ENCODE data around the gene B3GALT2. TPM values are rescaled to one million over a fixed set of nuclear protein-coding genes. Genes with fewer than 3 reads are reported as not detected.

Gene B3GALT2
- polyA plus RNA-seq, 3 donors, result 0.26 TPM; not detected in 2

GRCh38 chr1:193199940-193200339 is 13.5 kb upstream of the B3GALT2 start:
- Histone ChIP-seq H4K20me1 (ENCODE audit: insufficient read depth, low read length) (peaks cover 35% of the 10 kb centered on the region), H3K79me2 (ENCODE audit: insufficient read depth, low read length) (peaks cover 24% of the 10 kb centered on the region)
- whole genome bisulfite sequencing (ENCODE audit: insufficient coverage), result 100% methylated on average over 1 of the region's 4 CpGs

GRCh38 chr1:193192586-193192985 is 6.2 kb upstream of the B3GALT2 start:
- no peak overlapping the region for H3K4me3 Mint-ChIP-seq
- Histone ChIP-seq H3K9me3 (replicated peaks in 1 of 2; ENCODE audit: control insufficient read depth in 1 of 2, insufficient read depth in 1 of 2, low read length in 2 of 2) (peaks cover 8 to 13% of the 10 kb centered on the region in 2 donors), H3K4me1 (ENCODE audit: control insufficient read depth in 1 of 2, insufficient read depth in 2 of 2, low read length in 2 of 2) (no peaks in the 10 kb centered on the region), H3K9ac (ENCODE audit: insufficient read depth, low read length, poor library complexity, severe bottlenecking) (no peak overlapping the region), H3K79me2 (ENCODE audit: insufficient read depth, low read length) (peaks cover 44% of the 10 kb centered on the region), H2AFZ (ENCODE audit: insufficient read depth, low read depth, low read length, poor library complexity, severe bottlenecking) (no peak overlapping the region), H4K20me1 (ENCODE audit: insufficient read depth, low read length) (peaks cover 45% of the 10 kb centered on the region), H3K27me3 (ENCODE audit: control insufficient read depth in 2 of 2, insufficient read depth in 2 of 2, low read length in 2 of 2) (no peaks in the 10 kb centered on the region), H3K27ac (ENCODE audit: low read depth in 1 of 2, low read length in 2 of 2) (no peak overlapping the region), H3K4me2 (replicated peaks; ENCODE audit: extremely low read depth, low read length, poor library complexity, severe bottlenecking) (no peak overlapping the region), H3K4me3 (replicated peaks in 1 of 3; ENCODE audit: low read depth in 2 of 3, low read length in 3 of 3) (no peak overlapping the region), H3K36me3 (replicated peaks in 1 of 2; ENCODE audit: control insufficient read depth in 1 of 2, insufficient read depth in 2 of 2, low read length in 2 of 2) (peaks cover 4 to 18% of the 10 kb centered on the region in 2 donors)
- peaks cover 14 to 16% of the 10 kb centered on the region in 2 donors for H3K36me3 Mint-ChIP-seq
- intact Hi-C loops (cut with micrococcal nuclease), result no loop called here
- H3K27me3 Mint-ChIP-seq (ENCODE audit: low read depth in 3 of 3), result no peaks in the 10 kb centered on the region
- H3K27ac Mint-ChIP-seq, result peak overlapping the region in 1 of 7 donors; percentile 30
- no peak for DNase-seq
- WGBS (ENCODE audit: insufficient coverage), result 98% methylated on average over 8 of the region's 8 CpGs
- peaks cover under 1% of the 10 kb centered on the region for H3K4me1 Mint-ChIP-seq
- peaks cover 3 to 12% (median 10%) of the 10 kb centered on the region in 7 donors for H3K9me3 Mint-ChIP-seq
- TF ChIP-seq CTCF (IDR thresholded peaks at IDR 0.05), result no peak

More at GRCh38 chr1:193199940-193200339, 13.5 kb upstream of the B3GALT2 start:
- H3K36me3 ChIP-seq (replicated peaks in 1 of 2; ENCODE audit: control insufficient read depth in 1 of 2, insufficient read depth in 2 of 2, low read length in 2 of 2), result peaks cover under 1 to 14% of the 10 kb centered on the region in 2 donors
- no peak overlapping the region for H3K4me2 ChIP-seq (replicated peaks; ENCODE audit: extremely low read depth, low read length, poor library complexity, severe bottlenecking)
- no peak overlapping the region for H3K27ac Mint-ChIP-seq
- no peaks in the 10 kb centered on the region for H3K9me3 ChIP-seq (replicated peaks in 1 of 2; ENCODE audit: control insufficient read depth in 1 of 2, insufficient read depth in 1 of 2, low read length in 2 of 2)
- H3K9me3 Mint-ChIP-seq, result peaks cover 0 to 3% (median 0%) of the 10 kb centered on the region in 7 donors
- no peaks in the 10 kb centered on the region for H3K27me3 ChIP-seq (ENCODE audit: control insufficient read depth in 2 of 2, insufficient read depth in 2 of 2, low read length in 2 of 2)
- intact Hi-C loops (cut with micrococcal nuclease), result no loop called here
- H3K4me3 ChIP-seq (replicated peaks in 1 of 3; ENCODE audit: low read depth in 2 of 3, low read length in 3 of 3), result no peak overlapping the region
- no peak overlapping the region for H3K27ac ChIP-seq (ENCODE audit: low read depth in 1 of 2, low read length in 2 of 2)
- no peaks in the 10 kb centered on the region for H3K4me1 ChIP-seq (ENCODE audit: control insufficient read depth in 1 of 2, insufficient read depth in 2 of 2, low read length in 2 of 2)
- no peak overlapping the region for H3K4me3 Mint-ChIP-seq
- TF ChIP-seq CTCF (IDR thresholded peaks at IDR 0.05), result no peak
- H3K9ac ChIP-seq (ENCODE audit: insufficient read depth, low read length, poor library complexity, severe bottlenecking), result no peak overlapping the region
- H3K36me3 Mint-ChIP-seq, result peaks cover 24 to 26% of the 10 kb centered on the region in 2 donors
- no peak for DNase-seq
- H2AFZ ChIP-seq (ENCODE audit: insufficient read depth, low read depth, low read length, poor library complexity, severe bottlenecking), result no peak overlapping the region
- H3K27me3 Mint-ChIP-seq (ENCODE audit: low read depth in 3 of 3), result no peaks in the 10 kb centered on the region
- peaks cover 3% of the 10 kb centered on the region for H3K4me1 Mint-ChIP-seq
